ENCODE measurements around the gene FLYWCH1.

Gene FLYWCH1

DNA sequence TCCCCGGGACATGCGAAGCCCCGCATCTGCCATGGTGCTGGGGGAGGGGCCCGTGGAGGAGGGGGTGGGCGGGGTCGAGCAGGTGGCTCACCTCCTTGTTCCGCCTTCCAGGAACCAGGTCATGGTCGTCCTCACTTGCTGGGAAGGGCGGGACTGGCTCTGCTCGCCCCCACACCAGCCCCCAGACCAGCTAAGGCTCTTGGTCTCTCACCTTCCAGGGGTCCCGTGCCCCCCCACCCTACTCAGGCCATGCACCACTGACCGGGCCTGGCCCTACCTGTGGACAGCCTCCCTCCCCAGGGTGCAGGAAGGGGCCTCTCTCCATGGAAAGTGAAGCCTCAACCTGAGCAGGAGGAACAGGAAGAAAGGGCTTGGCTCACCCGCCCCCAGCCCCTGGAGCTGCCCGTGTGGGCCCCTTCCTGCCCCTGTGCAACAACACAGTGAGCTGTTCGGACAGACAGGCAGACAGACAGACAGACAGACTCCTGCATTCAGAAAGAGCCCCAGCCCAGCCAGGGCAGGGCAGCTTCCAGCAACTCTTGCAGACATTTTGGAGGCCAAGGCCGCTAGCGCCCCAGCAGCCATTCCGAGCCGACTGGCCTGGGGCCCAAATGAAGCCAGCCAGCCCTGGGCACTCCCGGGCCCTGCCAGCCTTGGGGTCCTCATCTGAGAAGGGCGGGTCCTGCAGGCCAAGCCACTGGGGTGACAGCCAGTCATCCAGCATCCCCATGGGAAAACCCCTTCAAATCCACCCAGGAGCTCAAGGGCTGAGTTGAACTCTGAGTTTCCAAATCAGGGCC lies 44.2 kb downstream of the FLYWCH1 start:
- H3K4me2 ChIP-seq (ENCODE audit: low read depth, low read length, poor library complexity, severe bottlenecking), result peak overlapping the region; percentile 65

DNA sequence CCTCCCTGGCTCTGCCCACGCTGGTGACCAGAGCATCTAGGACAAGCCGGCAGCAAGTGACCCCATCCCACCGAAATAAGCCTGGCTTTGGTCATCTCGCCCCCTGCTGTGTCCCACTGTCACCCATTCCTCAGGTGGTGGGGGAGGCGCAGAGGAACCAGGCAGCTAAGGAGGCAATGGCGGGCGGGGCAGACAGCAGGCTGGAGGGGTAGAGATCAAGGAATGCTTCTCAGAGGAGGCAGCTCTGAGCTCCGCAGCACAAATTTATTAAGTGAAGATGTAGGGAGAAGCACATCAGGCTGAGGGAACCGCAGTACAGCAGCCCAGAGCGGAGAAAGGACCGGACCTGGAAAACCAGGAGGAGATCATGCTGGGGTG lies 44.8 kb downstream of the FLYWCH1 start:
- Histone ChIP-seq H3K4me2 (ENCODE audit: low read depth, low read length, poor library complexity, severe bottlenecking) (peak overlapping the region; percentile 65), H3K9me3 (ENCODE audit: insufficient read depth, low read depth, low read length) (no peaks in the 10 kb centered on the region), H3K9ac (ENCODE audit: low read depth, low read length, poor library complexity, severe bottlenecking) (peak overlapping the region; percentile 55), H2AFZ (ENCODE audit: low read length) (peak overlapping the region; percentile 57; the same call in 1 of the 2 replicates), H3F3A (ENCODE audit: low read depth) (no peaks in the 10 kb centered on the region), H3K79me2 (ENCODE audit: insufficient read depth, low read length) (no peaks in the 10 kb centered on the region), H3K27me3 (ENCODE audit: insufficient read depth, low read length, poor library complexity, severe bottlenecking) (no peaks in the 10 kb centered on the region), H3K36me3 (ENCODE audit: insufficient read depth, low read length) (no peaks in the 10 kb centered on the region), H3K9me2 (replicated peaks; ENCODE audit: low read depth, low read length) (no peaks in the 10 kb centered on the region), H3K4me1 (ENCODE audit: insufficient read depth, low read length, poor library complexity, severe bottlenecking) (peaks cover 4% of the 10 kb centered on the region), H4K20me1 (ENCODE audit: insufficient read depth, low read length, poor library complexity, severe bottlenecking) (no peaks in the 10 kb centered on the region), H3K4me3 (ENCODE audit: low read length, poor library complexity, severe bottlenecking) (no peak overlapping the region)
- TF ChIP-seq, protein P1, sequence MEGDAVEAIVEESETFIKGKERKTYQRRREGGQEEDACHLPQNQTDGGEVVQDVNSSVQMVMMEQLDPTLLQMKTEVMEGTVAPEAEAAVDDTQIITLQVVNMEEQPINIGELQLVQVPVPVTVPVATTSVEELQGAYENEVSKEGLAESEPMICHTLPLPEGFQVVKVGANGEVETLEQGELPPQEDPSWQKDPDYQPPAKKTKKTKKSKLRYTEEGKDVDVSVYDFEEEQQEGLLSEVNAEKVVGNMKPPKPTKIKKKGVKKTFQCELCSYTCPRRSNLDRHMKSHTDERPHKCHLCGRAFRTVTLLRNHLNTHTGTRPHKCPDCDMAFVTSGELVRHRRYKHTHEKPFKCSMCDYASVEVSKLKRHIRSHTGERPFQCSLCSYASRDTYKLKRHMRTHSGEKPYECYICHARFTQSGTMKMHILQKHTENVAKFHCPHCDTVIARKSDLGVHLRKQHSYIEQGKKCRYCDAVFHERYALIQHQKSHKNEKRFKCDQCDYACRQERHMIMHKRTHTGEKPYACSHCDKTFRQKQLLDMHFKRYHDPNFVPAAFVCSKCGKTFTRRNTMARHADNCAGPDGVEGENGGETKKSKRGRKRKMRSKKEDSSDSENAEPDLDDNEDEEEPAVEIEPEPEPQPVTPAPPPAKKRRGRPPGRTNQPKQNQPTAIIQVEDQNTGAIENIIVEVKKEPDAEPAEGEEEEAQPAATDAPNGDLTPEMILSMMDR (conservative IDR thresholded peaks at IDR 0.05; ENCODE audit: low read length), result no peak
- TF ChIP-seq EZH2phosphoT487 (IDR thresholded peaks at IDR 0.05; ENCODE audit: borderline replicate concordance), result no peak

More for the DNA sequence above, 44.2 kb downstream of the FLYWCH1 start:
- H3K4me1 ChIP-seq (ENCODE audit: insufficient read depth, low read length, poor library complexity, severe bottlenecking), result peaks cover 4% of the 10 kb centered on the region
- H4K20me1 ChIP-seq (ENCODE audit: insufficient read depth, low read length, poor library complexity, severe bottlenecking), result no peaks in the 10 kb centered on the region
- no peaks in the 10 kb centered on the region for H3K36me3 ChIP-seq (ENCODE audit: insufficient read depth, low read length)
- H2AFZ ChIP-seq (ENCODE audit: low read length), result peak overlapping the region; percentile 57; the same call in 1 of the 2 replicates
- H3K79me2 ChIP-seq (ENCODE audit: insufficient read depth, low read length), result no peaks in the 10 kb centered on the region
- no peaks in the 10 kb centered on the region for H3F3A ChIP-seq (ENCODE audit: low read depth)
- H3K9me3 ChIP-seq (ENCODE audit: insufficient read depth, low read depth, low read length), result no peaks in the 10 kb centered on the region
- TF ChIP-seq EZH2phosphoT487 (IDR thresholded peaks at IDR 0.05; ENCODE audit: borderline replicate concordance), result no peak
- TF ChIP-seq, protein P1 (conservative IDR thresholded peaks at IDR 0.05; ENCODE audit: low read length), result no peak
- no peaks in the 10 kb centered on the region for H3K27me3 ChIP-seq (ENCODE audit: insufficient read depth, low read length, poor library complexity, severe bottlenecking)
- peak overlapping the region; percentile 35 for H3K4me3 ChIP-seq (ENCODE audit: low read length, poor library complexity, severe bottlenecking)
- peak overlapping the region; percentile 55 for H3K9ac ChIP-seq (ENCODE audit: low read depth, low read length, poor library complexity, severe bottlenecking)
- no peaks in the 10 kb centered on the region for H3K9me2 ChIP-seq (replicated peaks; ENCODE audit: low read depth, low read length)

DNA sequence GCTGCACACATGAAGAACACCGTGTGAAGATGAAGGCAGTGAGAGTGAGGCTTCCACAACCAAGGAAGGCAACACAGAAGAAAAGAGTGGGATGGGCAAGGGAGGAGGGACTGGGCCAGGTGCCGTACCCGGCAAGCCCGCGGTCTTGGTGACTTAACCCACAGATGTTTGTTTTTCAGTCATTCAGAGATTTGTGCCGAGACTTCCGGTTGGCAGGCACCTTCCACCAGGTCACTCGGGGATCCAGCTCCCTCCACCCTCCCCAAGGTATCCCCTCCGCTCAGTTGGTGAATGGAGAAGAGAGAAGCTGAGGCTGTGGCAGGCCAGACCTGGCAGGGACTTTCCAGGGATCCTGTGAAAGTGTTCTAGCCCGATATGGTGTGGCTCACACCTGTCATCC lies 47.5 kb downstream of the FLYWCH1 start:
- Histone ChIP-seq H3K9me3 (ENCODE audit: insufficient read depth, low read depth, low read length) (no peaks in the 10 kb centered on the region), H3F3A (ENCODE audit: low read depth) (no peaks in the 10 kb centered on the region), H3K9me2 (replicated peaks; ENCODE audit: low read depth, low read length) (no peaks in the 10 kb centered on the region), H3K79me2 (ENCODE audit: insufficient read depth, low read length) (no peaks in the 10 kb centered on the region), H3K9ac (ENCODE audit: low read depth, low read length, poor library complexity, severe bottlenecking) (no peak overlapping the region), H2AFZ (ENCODE audit: low read length) (no peak overlapping the region), H3K4me2 (ENCODE audit: low read depth, low read length, poor library complexity, severe bottlenecking) (no peak overlapping the region), H3K4me1 (ENCODE audit: insufficient read depth, low read length, poor library complexity, severe bottlenecking) (peaks cover 4% of the 10 kb centered on the region), H3K27me3 (ENCODE audit: insufficient read depth, low read length, poor library complexity, severe bottlenecking) (no peaks in the 10 kb centered on the region), H3K4me3 (ENCODE audit: low read length, poor library complexity, severe bottlenecking) (no peak overlapping the region), H3K36me3 (ENCODE audit: insufficient read depth, low read length) (no peaks in the 10 kb centered on the region), H4K20me1 (ENCODE audit: insufficient read depth, low read length, poor library complexity, severe bottlenecking) (no peaks in the 10 kb centered on the region)
- TF ChIP-seq, protein P1 (conservative IDR thresholded peaks at IDR 0.05; ENCODE audit: low read length), result no peak
- TF ChIP-seq EZH2phosphoT487 (IDR thresholded peaks at IDR 0.05; ENCODE audit: borderline replicate concordance), result no peak

All from Loucy (cell line).